GM12873 (cell line): ENCODE data around the gene LDLRAD1.

Experiments
- TF ChIP-seq, protein P1 (sequence below): IDR thresholded peaks from 2 replicates; pipeline ENCODE4 v1.5.1; 2012; ENCODE audit warnings: low read depth, mild to moderate bottlenecking, moderate library complexity, low read length, control low read depth; ENCODE audit not compliant: insufficient read depth; ENCODE audit errors: missing control alignments

The LDLRAD1 gene

GRCh38 chr1:53982034-53982762 is 35.8 kb downstream of the LDLRAD1 start:
- TF ChIP-seq, protein P1, sequence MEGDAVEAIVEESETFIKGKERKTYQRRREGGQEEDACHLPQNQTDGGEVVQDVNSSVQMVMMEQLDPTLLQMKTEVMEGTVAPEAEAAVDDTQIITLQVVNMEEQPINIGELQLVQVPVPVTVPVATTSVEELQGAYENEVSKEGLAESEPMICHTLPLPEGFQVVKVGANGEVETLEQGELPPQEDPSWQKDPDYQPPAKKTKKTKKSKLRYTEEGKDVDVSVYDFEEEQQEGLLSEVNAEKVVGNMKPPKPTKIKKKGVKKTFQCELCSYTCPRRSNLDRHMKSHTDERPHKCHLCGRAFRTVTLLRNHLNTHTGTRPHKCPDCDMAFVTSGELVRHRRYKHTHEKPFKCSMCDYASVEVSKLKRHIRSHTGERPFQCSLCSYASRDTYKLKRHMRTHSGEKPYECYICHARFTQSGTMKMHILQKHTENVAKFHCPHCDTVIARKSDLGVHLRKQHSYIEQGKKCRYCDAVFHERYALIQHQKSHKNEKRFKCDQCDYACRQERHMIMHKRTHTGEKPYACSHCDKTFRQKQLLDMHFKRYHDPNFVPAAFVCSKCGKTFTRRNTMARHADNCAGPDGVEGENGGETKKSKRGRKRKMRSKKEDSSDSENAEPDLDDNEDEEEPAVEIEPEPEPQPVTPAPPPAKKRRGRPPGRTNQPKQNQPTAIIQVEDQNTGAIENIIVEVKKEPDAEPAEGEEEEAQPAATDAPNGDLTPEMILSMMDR = no peak

GRCh38 chr1:53981220-53981619 is 36.8 kb downstream of the LDLRAD1 start:
- TF ChIP-seq, protein P1 = no peak

DNA sequence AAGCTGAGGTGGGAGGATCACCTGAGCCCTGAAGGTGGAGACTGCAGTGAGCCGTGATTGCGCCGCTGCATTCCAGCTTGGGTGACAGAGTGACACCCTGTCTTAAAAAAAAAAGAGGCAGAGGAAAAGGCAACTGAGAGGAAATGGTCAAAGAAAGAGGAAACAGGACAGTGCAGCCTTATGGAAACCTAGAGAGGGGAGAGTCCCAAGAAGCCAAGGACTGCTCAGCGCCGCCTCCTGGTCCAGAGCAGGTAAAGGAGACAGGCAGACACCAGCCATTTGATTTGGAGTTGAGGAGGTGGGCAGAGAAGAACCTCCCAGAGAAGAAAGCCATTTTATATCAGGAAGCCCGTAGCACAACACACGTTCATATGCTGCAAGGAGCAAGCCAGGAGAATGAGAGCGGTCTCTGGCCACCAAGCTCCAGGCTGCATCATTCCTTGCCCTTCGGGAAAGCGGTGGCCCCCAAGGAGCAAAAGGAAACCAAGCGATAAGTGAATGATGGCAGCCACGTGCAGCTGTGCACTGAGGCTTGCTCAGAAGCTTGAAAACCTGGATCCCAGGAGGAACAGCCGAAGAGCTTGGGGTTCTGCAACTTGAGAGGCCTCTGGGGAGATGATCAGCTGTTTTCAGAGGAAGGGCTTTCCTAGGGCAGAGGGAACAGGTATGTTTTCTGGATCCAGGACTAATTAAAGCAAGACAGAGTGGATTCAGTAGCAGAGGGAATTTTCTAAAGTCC is 38.1 kb downstream of the LDLRAD1 start:
- TF ChIP-seq, protein P1 = peak; percentile 32

- TF ChIP-seq, protein P1 = no peak
Measured at GRCh38 chr1:53975861-53976260, 42.1 kb downstream of the LDLRAD1 start.

GRCh38 chr1:53971718-53972117 is 46.3 kb downstream of the LDLRAD1 start:
- TF ChIP-seq, protein P1 = no peak

DNA sequence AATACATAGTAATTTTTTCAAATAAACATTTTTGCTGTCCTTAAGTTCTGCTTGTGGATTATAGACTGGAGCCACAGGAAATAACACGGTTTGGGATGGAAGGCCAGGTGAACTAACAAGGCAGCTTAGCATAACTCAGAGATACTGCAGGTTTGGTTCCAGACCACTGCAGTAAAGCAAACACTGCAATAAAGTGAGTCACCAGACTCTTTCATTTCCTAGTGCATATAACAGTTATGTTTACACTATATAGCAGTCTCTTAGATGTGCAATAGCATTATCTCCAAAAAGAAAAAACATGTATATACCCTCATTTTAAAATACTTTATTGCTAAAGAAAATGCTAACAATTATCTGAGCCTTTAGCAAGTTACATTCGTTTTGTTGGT is 49.9 kb downstream of the LDLRAD1 start:
- TF ChIP-seq, protein P1 = no peak

DNA sequence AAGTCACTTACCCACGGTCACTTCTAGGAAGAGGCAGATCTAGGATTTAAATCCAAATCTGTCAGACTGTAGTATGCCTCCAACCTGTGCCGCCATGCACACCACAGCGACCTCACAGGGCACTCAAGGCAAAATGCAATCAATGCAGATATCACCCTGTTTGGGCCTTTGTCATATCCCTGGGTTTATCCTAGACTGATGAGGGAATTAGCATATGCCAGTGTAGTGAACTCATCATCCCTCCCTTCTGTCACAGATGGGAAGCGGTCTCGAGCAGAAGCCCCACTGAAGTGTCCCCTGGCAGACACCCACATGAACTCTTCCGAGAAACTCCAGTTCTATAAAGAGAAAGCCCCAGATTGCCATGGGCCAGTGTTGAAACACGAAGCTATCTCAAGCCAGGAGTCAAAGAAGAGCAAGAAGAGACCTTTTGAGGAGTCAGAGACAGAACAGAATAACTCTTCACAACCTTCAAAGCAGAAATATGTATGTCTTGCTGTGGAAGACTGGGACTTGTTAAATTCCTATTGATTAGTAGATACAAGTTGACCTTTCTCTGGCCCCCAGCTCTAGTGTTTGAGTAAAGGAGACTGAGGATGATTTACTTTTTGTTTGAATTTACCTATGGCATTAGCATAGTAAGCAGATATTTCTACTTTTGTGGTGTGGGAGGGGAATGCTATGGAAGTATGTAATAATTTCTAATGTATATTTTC is 50.4 kb downstream of the LDLRAD1 start:
- TF ChIP-seq, protein P1 = no peak
